IPS-18a (cell line): ENCODE measurements around the gene LCLAT1.

ENCODE experiments used
- H3K27ac ChIP-seq: one replicate; pipeline ENCODE4 v1.5.1; 2013; ENCODE audit warnings: low read length
- H3K27me3 ChIP-seq: one replicate; pipeline ENCODE4 v1.6.1; 2013; ENCODE audit warnings: mild to moderate bottlenecking, low read length; ENCODE audit not compliant: control insufficient read depth, insufficient read depth
- H3K36me3 ChIP-seq: one replicate; pipeline ENCODE4 v1.6.1; 2013; ENCODE audit warnings: low read depth, low read length; ENCODE audit not compliant: control insufficient read depth
- H3K4me1 ChIP-seq: one replicate; pipeline ENCODE4 v1.6.1; 2013; ENCODE audit warnings: low read depth, low read length; ENCODE audit not compliant: control insufficient read depth
- H3K4me3 ChIP-seq: one replicate; pipeline ENCODE4 v1.5.1; 2013; ENCODE audit warnings: low read length
- H3K9ac ChIP-seq: one replicate; pipeline ENCODE4 v1.6.1; 2013; ENCODE audit warnings: mild to moderate bottlenecking, low read length, moderate library complexity
- H3K9me3 ChIP-seq: one replicate; pipeline ENCODE4 v1.6.1; 2013; ENCODE audit warnings: low read depth, low read length; ENCODE audit not compliant: control insufficient read depth

The LCLAT1 gene

GRCh38 chr2:30480703-30481322 is 33.8 kb downstream of the LCLAT1 start:
- Histone ChIP-seq H3K27ac (no peak overlapping the region), H3K4me3 (no peak overlapping the region), H3K4me1 (no peaks in the 10 kb centered on the region), H3K9me3 (no peaks in the 10 kb centered on the region), H3K9ac (no peak overlapping the region), H3K27me3 (no peaks in the 10 kb centered on the region), H3K36me3 (no peaks in the 10 kb centered on the region)

GRCh38 chr2:30481323-30481800 is 34.3 kb downstream of the LCLAT1 start:
- H3K27me3 ChIP-seq: no peaks in the 10 kb centered on the region
- H3K9me3 ChIP-seq: no peaks in the 10 kb centered on the region
- no peak overlapping the region for H3K9ac ChIP-seq
- no peaks in the 10 kb centered on the region for H3K4me1 ChIP-seq
- no peaks in the 10 kb centered on the region for H3K36me3 ChIP-seq
- H3K27ac ChIP-seq: no peak overlapping the region
- no peak overlapping the region for H3K4me3 ChIP-seq

DNA sequence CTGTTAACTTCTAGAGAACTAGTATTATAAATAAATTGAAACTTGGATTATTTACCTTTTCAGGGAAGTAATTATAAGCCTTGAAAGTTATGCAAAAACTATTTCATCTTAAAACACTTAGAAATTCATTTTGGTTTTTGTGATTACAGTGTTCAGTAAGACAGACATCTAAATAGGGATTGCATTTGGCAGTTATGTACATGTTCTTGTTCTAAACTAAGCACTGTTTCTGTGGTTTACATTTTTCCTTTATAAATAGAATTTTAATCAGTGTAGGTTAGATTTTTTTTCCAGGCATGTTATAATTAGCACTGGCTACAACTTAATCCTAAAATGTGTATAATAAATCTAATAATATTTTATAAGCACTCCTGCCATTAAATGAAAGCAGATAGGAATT is 35.0 kb downstream of the LCLAT1 start:
- no peak overlapping the region for H3K4me3 ChIP-seq
- no peak overlapping the region for H3K27ac ChIP-seq
- no peak overlapping the region for H3K9ac ChIP-seq
- no peaks in the 10 kb centered on the region for H3K27me3 ChIP-seq
- no peaks in the 10 kb centered on the region for H3K9me3 ChIP-seq
- H3K36me3 ChIP-seq: no peaks in the 10 kb centered on the region
- no peaks in the 10 kb centered on the region for H3K4me1 ChIP-seq

DNA sequence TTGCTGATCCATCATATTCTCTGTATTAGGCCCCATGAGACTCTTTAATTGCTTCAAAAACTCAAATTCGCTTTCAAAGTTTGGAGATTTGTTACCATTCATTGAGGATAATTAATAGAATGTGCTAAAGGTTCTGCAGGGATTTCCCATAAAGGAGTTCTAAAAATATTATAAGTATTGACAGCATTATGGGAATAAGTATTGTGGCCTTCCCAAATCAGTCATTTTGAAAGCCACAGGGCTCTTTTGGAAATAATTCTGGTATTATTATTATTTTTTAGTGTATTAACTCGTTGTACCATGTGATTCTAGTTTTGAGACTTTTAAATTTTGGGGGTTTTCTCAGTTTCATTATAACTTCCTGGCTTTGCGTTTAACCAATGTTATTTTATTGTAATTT is 37.1 kb downstream of the LCLAT1 start:
- no peaks in the 10 kb centered on the region for H3K27me3 ChIP-seq
- no peaks in the 10 kb centered on the region for H3K4me1 ChIP-seq
- no peaks in the 10 kb centered on the region for H3K36me3 ChIP-seq
- H3K9ac ChIP-seq: no peak overlapping the region
- no peak overlapping the region for H3K4me3 ChIP-seq
- H3K9me3 ChIP-seq: no peaks in the 10 kb centered on the region
- H3K27ac ChIP-seq: no peak overlapping the region

DNA sequence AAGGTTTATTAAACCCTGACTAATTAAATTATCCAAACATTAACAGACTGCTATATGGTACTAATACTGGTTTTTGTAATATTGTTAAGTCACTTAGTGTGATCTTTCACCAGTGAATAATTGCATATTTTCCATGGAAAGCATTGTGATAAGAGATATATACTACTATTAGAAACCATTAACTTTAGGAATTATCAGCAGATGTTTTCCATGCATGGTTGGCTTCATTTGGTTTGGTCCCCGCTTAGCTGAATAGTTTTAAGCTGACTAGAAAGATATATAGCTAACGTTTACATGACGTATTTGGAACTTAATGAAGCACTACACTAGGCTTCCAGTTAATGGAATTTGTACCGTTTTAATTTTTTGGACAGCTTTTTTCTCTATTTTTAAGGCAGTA is 37.9 kb downstream of the LCLAT1 start:
- H3K27me3 ChIP-seq: no peaks in the 10 kb centered on the region
- no peaks in the 10 kb centered on the region for H3K9me3 ChIP-seq
- no peaks in the 10 kb centered on the region for H3K36me3 ChIP-seq
- no peak overlapping the region for H3K9ac ChIP-seq
- H3K4me3 ChIP-seq: no peak overlapping the region
- no peak overlapping the region for H3K27ac ChIP-seq
- H3K4me1 ChIP-seq: no peaks in the 10 kb centered on the region

DNA sequence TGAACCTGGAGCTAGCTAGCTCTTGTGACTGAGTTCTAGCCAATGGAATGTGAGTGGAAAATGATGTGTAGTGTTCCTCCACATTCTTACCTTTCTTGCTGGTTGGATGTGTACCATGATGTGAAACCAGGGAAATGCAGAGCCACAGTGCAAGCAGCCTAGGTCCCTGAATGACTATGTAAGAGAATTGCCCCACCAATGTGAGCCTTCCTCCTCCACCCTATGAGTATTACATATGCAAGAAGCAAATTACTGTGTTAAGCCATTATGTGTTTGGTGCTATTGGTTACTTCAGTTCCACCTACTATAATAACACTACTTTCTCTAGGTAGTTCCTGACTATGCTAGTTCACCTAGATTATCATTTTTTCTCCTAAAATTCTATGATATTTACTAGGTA is 39.6 kb downstream of the LCLAT1 start:
- H3K9ac ChIP-seq: no peak overlapping the region
- H3K27me3 ChIP-seq: no peaks in the 10 kb centered on the region

GRCh38 chr2:30487603-30488002 is 40.6 kb downstream of the LCLAT1 start:
- H3K36me3 ChIP-seq: no peaks in the 10 kb centered on the region
- H3K27me3 ChIP-seq: no peaks in the 10 kb centered on the region
- no peaks in the 10 kb centered on the region for H3K4me1 ChIP-seq
- H3K27ac ChIP-seq: no peak overlapping the region
- no peaks in the 10 kb centered on the region for H3K9me3 ChIP-seq
- no peak overlapping the region for H3K4me3 ChIP-seq
- H3K9ac ChIP-seq: no peak overlapping the region

More for the DNA sequence above, 39.6 kb downstream of the LCLAT1 start:
- H3K4me1 ChIP-seq: no peaks in the 10 kb centered on the region
- no peak overlapping the region for H3K4me3 ChIP-seq
- no peak overlapping the region for H3K27ac ChIP-seq
- no peaks in the 10 kb centered on the region for H3K36me3 ChIP-seq
- no peaks in the 10 kb centered on the region for H3K9me3 ChIP-seq

GRCh38 chr2:30488012-30488659 is 41.1 kb downstream of the LCLAT1 start:
- Histone ChIP-seq H3K27ac (no peak overlapping the region), H3K36me3 (no peaks in the 10 kb centered on the region), H3K4me1 (no peaks in the 10 kb centered on the region), H3K27me3 (no peaks in the 10 kb centered on the region), H3K9ac (no peak overlapping the region), H3K4me3 (no peak overlapping the region), H3K9me3 (no peaks in the 10 kb centered on the region)

- H3K36me3 ChIP-seq: no peaks in the 10 kb centered on the region
- H3K27me3 ChIP-seq: no peaks in the 10 kb centered on the region
- H3K4me3 ChIP-seq: no peak overlapping the region
- H3K4me1 ChIP-seq: no peaks in the 10 kb centered on the region
- no peaks in the 10 kb centered on the region for H3K9me3 ChIP-seq
- H3K27ac ChIP-seq: no peak overlapping the region
- H3K9ac ChIP-seq: no peak overlapping the region
These were observed 44.2 kb downstream of the LCLAT1 start for GRCh38 chr2:30491225-30491624.

- Histone ChIP-seq H3K4me3 (no peak overlapping the region), H3K9me3 (no peaks in the 10 kb centered on the region), H3K4me1 (no peaks in the 10 kb centered on the region), H3K9ac (no peak overlapping the region), H3K27ac (no peak overlapping the region), H3K27me3 (no peaks in the 10 kb centered on the region), H3K36me3 (no peaks in the 10 kb centered on the region)
These were observed 45.1 kb downstream of the LCLAT1 start for GRCh38 chr2:30492185-30492584.

GRCh38 chr2:30492619-30493018 is 45.6 kb downstream of the LCLAT1 start:
- no peak overlapping the region for H3K4me3 ChIP-seq
- no peak overlapping the region for H3K9ac ChIP-seq
- H3K27ac ChIP-seq: no peak overlapping the region
- H3K27me3 ChIP-seq: no peaks in the 10 kb centered on the region
- H3K36me3 ChIP-seq: no peaks in the 10 kb centered on the region
- H3K9me3 ChIP-seq: peaks cover 4% of the 10 kb centered on the region
- no peaks in the 10 kb centered on the region for H3K4me1 ChIP-seq

DNA sequence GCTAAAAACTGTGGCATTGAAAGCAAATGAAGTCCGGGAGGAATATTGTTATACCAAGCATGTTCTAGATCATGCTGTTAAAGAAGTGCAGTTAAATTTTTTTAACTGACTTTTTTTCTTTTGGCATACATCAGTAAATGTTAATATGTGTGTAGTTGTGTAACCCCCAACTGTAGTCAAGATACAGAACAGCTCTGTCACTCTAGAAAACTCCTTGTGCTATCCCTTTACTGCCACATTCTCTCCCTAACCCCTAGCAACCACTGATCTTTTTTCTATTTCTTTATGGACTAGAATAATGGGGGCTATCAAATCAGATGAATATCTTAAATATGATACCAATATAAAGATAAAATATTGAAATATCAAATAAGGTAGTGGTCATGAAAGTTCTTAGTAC is 46.4 kb downstream of the LCLAT1 start:
- no peaks in the 10 kb centered on the region for H3K27me3 ChIP-seq
- H3K27ac ChIP-seq: no peak overlapping the region
- no peak overlapping the region for H3K9ac ChIP-seq
- H3K9me3 ChIP-seq: peaks cover 8% of the 10 kb centered on the region
- no peaks in the 10 kb centered on the region for H3K4me1 ChIP-seq
- H3K4me3 ChIP-seq: no peak overlapping the region
- H3K36me3 ChIP-seq: no peaks in the 10 kb centered on the region
